Adrenal gland (tissue), 5 donors: ENCODE results near the gene UBE3C.
A peak's percentile ranks its signal among the peaks of the same experiment; 100 is the strongest.

Source experiments
- CTCF ChIP-seq, 6 experiments: fragments of 450-650 bp in 4 of 6; fragments of 200-600 bp in 2 of 6; sonication (generic) in 1 of 6; IDR thresholded peaks; 1 replicate in 5 of 6; 2 replicates in 1 of 6; pipeline versions ENCODE4 v1.5.1 to v1.8.0; 2016 to 2021; ENCODE audit warnings: antibody characterized with exemption in 6 of 6, mild to moderate bottlenecking in 2 of 6, moderate library complexity in 1 of 6
- POLR2A ChIP-seq, 2 donors: fragments of 450-650 bp; IDR thresholded peaks; one replicate each; pipeline ENCODE4 v1.6.1; 2017; ENCODE audit warnings: antibody characterized with exemption in 2 of 2, mild to moderate bottlenecking in 2 of 2, moderate library complexity in 1 of 2
- donor health status: DM: no; HTN: no; CAD: no.

GRCh38 chr7:157271991-157272324, 133.2 kb downstream of the UBE3C start:
- TF ChIP-seq CTCF (IDR thresholded peaks at IDR 0.05) (no peak), POLR2A (IDR thresholded peaks at IDR 0.05) (peak in 1 of 2 donors; percentile 15)
